K562 (cell line): ENCODE data around the gene WBP1. TPM values are rescaled to one million over a fixed set of nuclear protein-coding genes. Genes with fewer than 3 reads are reported as not detected.

ENCODE experiments used
- BCOR ChIP-seq: fragments of 450-650 bp; IDR thresholded peaks from 2 replicates; pipeline ENCODE4 v1.6.1; 2016
- ETV5 ChIP-seq: sonication (generic); formaldehyde crosslinking; IDR thresholded peaks from 2 replicates; pipeline ENCODE4 v1.4.0; 2020; ENCODE audit warnings: low read depth, mild to moderate bottlenecking, missing genetic modification reagents
- NR2C2 ChIP-seq, 2 experiments: fragments of 200-800 bp in 1 of 2; sonication (Bioruptor generic) in 1 of 2; sonication (generic) in 1 of 2; formaldehyde crosslinking in 1 of 2; IDR thresholded peaks; 2 replicates each; pipeline versions ENCODE4 v1.6.1 to v1.8.0; 2016 to 2022; ENCODE audit warnings: mild to moderate bottlenecking in 1 of 2, missing compliant biosample characterization in 1 of 2, missing genetic modification characterization in 1 of 2, missing genetic modification reagents in 1 of 2
- RERE ChIP-seq: sonication (generic); formaldehyde crosslinking; IDR thresholded peaks from 2 replicates; pipeline ENCODE4 v1.8.0; 2023; ENCODE audit warnings: missing genetic modification reagents, mild to moderate bottlenecking, borderline replicate concordance
- SAFB ChIP-seq: fragments of 200-400 bp; formaldehyde crosslinking; IDR thresholded peaks from 2 replicates; pipeline ENCODE4 v1.6.1; 2017; ENCODE audit warnings: low read depth, low read length, borderline replicate concordance
- TSHZ1 ChIP-seq: fragments of 250-450 bp; sonication (Bioruptor Pico); IDR thresholded peaks from 2 replicates; pipeline ENCODE4 v1.4.0; 2020; ENCODE audit warnings: mild to moderate bottlenecking, moderate library complexity
- ZNF398 ChIP-seq: fragments of 250-450 bp; sonication (Bioruptor Pico); IDR thresholded peaks from 2 replicates; pipeline ENCODE4 v1.8.0; 2021; ENCODE audit warnings: moderate library complexity, mild to moderate bottlenecking, inconsistent platforms
- ZNF79 ChIP-seq: fragments of 250-450 bp; sonication (Bioruptor Pico); IDR thresholded peaks from 2 replicates; pipeline ENCODE4 v1.4.0; 2020; ENCODE audit warnings: low read depth, mild to moderate bottlenecking, moderate library complexity
- ZSCAN29 ChIP-seq: fragments of 450-650 bp; IDR thresholded peaks from 2 replicates; pipeline ENCODE4 v1.6.1; 2017
- polyA plus RNA-seq, 8 experiments: library from polyadenylated mRNA; depleted of rRNA in 4 of 8; stranded (reverse) in 5 of 8; unstranded in 3 of 8; fragments of >200 nt; fragmentation: Nextera tagmentation in 2 of 8; fragmentation: Illumina TruSeq in 1 of 8; extraction: Ambion mirVana in 2 of 8; extraction: Trizol in 1 of 8; gene quantifications; 2 replicates each; pipeline versions ENCODE4 v1.2.1 to v1.2.3, GENCODE V29; 2011 to 2014; ENCODE audit warnings: inconsistent platforms in 1 of 8, missing spikeins in 1 of 8
- total RNA-seq, 7 experiments: library from RNA; depleted of rRNA in 6 of 7; stranded (reverse); fragments of >200 nt in 6 of 7; fragmentation: Illumina TruSeq in 2 of 7; extraction: Trizol in 2 of 7; gene quantifications; 2 replicates each; pipeline versions ENCODE4 v1.2.1 to v1.2.3, GENCODE V29; 2011 to 2021; ENCODE audit warnings: low replicate concordance in 1 of 7
- TF ChIP-seq, protein P1 (sequence below): IDR thresholded peaks from 2 replicates; pipeline ENCODE4 v1.6.1; 2011; ENCODE audit warnings: borderline replicate concordance, low read depth, mild to moderate bottlenecking, moderate library complexity, low read length; ENCODE audit not compliant: insufficient read depth, poor library complexity, severe bottlenecking
- TF ChIP-seq, protein P2 (sequence below): IDR thresholded peaks from 3 replicates; pipeline ENCODE4 v1.6.1; 2011; ENCODE audit warnings: borderline replicate concordance, mild to moderate bottlenecking; ENCODE audit not compliant: insufficient read length, insufficient read depth

WBP1 gene
- total and polyA plus RNA-seq, 9 of the 15 experiments (the other 6 are each of a cell fraction or from before 2014, with no cell fraction given): 1.9 to 27.7 (median 14.2) TPM

GRCh38 chr2:74493546-74493945, 35.3 kb downstream of the WBP1 start (continued):
- TF ChIP-seq, protein P1, sequence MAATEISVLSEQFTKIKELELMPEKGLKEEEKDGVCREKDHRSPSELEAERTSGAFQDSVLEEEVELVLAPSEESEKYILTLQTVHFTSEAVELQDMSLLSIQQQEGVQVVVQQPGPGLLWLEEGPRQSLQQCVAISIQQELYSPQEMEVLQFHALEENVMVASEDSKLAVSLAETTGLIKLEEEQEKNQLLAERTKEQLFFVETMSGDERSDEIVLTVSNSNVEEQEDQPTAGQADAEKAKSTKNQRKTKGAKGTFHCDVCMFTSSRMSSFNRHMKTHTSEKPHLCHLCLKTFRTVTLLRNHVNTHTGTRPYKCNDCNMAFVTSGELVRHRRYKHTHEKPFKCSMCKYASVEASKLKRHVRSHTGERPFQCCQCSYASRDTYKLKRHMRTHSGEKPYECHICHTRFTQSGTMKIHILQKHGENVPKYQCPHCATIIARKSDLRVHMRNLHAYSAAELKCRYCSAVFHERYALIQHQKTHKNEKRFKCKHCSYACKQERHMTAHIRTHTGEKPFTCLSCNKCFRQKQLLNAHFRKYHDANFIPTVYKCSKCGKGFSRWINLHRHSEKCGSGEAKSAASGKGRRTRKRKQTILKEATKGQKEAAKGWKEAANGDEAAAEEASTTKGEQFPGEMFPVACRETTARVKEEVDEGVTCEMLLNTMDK: no peak
- no peak for TF ChIP-seq ETV5 (CRISPR knock-in tag)
- TF ChIP-seq SAFB: no peak
- TF ChIP-seq, protein P2, sequence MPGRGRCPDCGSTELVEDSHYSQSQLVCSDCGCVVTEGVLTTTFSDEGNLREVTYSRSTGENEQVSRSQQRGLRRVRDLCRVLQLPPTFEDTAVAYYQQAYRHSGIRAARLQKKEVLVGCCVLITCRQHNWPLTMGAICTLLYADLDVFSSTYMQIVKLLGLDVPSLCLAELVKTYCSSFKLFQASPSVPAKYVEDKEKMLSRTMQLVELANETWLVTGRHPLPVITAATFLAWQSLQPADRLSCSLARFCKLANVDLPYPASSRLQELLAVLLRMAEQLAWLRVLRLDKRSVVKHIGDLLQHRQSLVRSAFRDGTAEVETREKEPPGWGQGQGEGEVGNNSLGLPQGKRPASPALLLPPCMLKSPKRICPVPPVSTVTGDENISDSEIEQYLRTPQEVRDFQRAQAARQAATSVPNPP: no peak
- TF ChIP-seq TSHZ1: no peak
- no peak for TF ChIP-seq BCOR
- TF ChIP-seq NR2C2 (CRISPR knock-in tag; IDR thresholded peaks at IDR 0.05): no peak
- no peak for TF ChIP-seq NR2C2 (tag; IDR thresholded peaks at IDR 0.05)
- no peak for TF ChIP-seq RERE (CRISPR knock-in tag)
- TF ChIP-seq ZNF398 (CRISPR knock-in tag): no peak
- no peak for TF ChIP-seq ZNF79 (CRISPR knock-in tag)
- TF ChIP-seq ZSCAN29: no peak
